HG02678 (cell line): ENCODE results near the gene HMMR.
A peak's percentile ranks its signal among the peaks of the same experiment; 100 is the strongest.

Experiments used
- ATAC-seq: cut with Tn5 transposase; IDR thresholded peaks from one replicate; pipeline ENCODE4 v1.9.1; 2021; ENCODE audit warnings: mild to moderate bottlenecking, moderate library complexity; ENCODE audit not compliant: unreplicated experiment

Gene HMMR

DNA sequence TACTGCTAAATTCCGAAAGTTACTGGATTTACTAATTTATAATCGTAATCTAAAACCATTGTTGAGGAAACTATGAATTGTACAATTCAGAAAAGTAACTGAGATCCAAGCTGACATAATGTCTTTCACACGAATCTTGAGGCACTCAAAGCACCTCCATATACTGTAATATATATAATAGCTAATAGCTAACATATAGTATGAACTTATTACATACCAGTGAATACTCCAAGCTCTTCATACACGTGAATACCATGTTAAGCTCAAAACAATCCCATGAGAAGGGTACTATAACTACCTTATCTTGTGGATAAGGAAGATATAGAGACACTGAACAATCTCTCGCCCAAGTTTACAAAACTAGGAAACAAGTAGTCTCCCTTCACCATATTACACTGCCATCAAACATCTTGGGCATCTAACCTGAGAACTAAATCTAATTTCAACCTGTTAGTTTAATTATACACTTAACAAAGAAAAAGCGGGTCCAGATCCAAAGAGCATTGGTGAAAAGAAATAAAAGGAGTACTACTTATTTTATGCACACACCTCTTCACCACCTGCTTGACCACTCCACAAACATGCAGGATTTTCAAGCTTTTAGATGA is 1.6 kb upstream of the HMMR start:
- no peak for ATAC-seq

DNA sequence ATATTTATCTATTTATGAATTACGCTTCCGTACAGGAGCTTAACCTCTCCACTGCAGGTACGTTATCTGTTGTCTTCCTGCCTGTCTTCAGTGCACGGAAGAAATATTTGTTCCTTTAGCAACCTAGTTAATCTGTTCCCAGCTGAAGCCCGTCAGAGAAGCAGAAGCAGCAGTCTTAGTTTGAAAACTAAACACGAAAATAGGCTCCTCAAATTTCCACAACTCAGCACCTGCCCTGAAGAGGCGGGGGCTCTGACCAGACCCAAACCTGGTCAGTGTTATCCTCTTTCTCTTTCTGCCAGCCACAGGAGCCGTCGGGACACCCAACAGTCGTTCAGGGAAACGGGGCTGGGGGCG is 992 bp upstream of the HMMR start:
- ATAC-seq = peak; percentile 4

DNA sequence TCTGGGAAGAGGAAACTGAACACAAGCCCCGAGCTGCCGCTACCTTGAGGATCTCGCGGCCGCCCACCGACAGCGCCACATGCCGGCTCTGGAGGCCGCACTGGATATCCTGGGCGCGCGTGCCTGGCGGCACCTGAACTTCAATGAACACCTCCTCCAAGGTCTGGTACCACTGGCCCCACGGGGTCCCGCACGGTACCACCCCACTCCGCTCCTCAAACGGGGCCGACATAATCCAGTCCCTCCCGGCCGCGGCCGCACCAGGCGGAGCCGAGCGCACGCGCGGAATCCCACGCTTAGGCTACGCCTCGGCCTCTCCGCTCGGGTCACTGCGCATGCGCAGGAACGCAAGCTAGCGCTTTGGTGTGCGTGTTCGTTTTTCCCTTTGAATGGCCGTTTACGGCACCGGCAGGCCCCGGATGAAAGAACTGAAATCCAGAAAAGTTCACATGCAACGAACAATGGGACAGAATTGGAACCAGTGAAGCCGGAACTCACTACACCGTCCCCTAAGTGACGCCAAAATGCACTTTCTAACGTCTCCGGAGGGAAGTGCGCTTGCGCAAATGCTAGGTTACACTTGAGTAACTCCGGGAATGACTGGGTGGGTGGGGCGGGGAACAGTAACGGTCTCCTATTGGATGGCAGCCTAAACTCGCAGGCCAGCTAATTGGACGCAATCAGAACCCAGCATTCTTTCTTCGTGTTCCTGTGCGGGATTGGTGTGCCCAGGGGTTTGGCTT is 442 bp upstream of the HMMR start, which contains the start of gene NUDCD2:
TSS of gene NUDCD2 (minus strand) at position 284 of the 743 bp plus-strand sequence. CDS start at position 232, 52 bp downstream.
- peak; percentile 81 for ATAC-seq

DNA sequence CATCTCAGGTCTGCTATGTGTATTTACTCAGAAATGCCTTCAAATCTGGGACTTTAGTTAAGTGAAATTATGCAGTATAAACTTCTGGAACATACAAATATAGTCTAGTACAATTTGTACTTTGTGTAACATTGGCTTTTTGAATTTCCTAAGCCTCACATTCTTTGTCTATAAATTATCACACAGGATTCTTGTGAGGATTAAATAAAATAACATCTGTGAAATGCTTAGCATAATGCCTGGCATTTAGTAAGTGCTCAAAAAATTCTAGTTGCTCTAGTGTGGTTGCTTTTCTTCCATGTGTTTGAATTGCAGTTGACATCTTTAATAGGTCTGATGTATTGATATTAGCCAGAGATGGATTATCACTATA is 2.6 kb downstream of the HMMR start:
- ATAC-seq = no peak

DNA sequence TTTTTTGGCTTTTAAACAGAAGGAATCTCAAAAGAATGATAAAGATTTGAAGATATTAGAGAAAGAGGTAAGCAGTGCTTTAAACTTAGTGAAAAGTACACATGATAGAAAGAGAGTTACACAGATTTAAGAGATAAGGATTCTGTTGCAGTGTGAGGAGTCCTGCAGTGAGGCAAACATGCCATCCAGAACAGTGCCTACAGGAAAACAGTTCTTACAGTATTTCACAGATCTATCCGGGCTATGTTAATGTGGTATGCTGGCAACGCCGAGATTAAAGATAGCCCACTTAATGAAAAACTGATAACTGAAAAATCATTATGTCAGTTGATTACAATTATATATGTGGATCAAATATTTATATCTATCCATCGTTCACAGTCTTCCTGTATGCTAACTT is 7.2 kb downstream of the HMMR start:
- ATAC-seq = no peak

DNA sequence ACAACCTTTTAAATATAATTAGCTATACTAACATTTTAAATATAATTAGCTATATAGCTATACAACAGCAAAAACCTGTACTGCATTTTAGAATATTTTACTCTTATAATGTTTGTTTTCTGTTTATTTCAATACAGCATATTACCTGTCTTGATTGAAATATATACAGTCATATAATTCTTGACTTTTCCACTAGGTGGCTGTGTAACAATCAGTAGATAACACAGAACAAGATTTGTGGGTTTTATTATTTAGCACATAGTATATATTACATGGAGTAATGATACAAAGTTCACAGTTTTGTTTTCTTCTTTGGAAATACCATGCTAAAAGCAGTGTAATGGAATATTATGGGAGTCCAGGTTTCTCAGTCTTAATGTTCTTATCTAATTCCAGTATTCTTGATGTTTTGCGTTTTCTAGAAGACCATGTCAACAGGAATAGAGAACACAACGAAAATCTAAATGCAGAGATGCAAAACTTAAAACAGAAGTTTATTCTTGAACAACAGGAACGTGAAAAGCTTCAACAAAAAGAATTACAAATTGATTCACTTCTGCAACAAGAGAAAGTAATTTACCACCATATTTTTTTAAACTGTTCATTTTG is 13.3 kb downstream of the HMMR start:
- ATAC-seq = peak; percentile 83

DNA sequence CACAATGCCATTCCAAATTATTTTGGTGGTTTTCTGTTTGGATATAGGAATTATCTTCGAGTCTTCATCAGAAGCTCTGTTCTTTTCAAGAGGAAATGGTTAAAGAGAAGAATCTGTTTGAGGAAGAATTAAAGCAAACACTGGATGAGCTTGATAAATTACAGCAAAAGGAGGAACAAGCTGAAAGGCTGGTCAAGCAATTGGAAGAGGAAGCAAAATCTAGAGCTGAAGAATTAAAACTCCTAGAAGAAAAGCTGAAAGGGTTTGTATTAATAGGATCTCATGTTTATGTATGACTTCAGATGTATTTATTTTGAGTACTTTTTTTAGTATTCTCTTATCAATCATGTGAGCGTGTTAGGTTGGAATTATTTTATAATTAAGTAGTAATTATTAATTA is 15.0 kb downstream of the HMMR start:
- ATAC-seq = no peak

DNA sequence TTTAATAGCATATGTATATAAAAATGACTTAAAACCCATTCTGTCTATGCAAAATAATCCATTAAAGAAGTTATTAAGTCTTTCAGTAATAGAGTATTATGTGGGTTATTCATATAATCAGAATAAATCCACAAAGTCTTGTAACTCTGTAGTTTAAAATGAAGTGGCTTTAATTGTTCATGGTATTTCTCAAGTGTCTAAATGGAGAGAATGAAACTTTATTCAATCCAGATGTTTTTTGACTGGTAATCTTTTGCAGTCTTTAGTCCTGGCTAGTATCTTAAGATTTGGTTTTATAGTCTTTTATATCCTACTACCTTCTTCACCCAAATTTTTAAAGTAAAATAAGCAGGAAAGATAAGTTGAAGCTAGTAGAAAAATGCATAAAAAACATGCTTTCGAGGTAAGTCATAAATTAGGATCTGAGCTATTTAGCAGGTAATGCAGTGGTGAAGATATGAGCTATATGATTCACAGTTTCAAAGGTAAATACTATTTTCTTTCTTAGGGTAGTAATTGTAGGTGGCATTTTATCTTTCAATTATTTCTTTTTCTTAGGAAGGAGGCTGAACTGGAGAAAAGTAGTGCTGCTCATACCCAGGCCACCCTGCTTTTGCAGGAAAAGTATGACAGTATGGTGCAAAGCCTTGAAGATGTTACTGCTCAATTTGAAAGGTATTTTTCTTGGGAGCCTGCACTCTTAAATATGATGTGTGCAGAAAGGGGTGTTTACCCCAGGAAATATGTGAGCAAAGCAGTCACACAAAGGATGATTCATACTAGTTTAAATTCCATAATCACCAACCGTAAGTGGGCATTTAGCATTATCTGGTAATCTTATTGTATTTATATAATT is 17.9 kb downstream of the HMMR start:
- no peak for ATAC-seq

DNA sequence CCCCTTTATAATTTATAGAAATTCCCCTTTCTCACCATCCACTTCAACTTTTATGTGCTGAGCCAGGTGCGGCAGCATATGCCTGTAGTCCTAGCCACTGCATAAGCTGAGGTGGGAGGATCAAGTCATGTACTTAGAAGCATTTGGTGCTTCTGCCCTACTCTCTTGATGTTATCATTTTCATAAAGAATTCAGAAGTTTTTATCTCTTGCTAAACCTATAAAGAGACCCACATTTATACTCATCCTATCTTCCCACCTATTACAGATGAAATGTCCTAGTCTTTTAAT is 18.5 kb downstream of the HMMR start:
- no peak for ATAC-seq

DNA sequence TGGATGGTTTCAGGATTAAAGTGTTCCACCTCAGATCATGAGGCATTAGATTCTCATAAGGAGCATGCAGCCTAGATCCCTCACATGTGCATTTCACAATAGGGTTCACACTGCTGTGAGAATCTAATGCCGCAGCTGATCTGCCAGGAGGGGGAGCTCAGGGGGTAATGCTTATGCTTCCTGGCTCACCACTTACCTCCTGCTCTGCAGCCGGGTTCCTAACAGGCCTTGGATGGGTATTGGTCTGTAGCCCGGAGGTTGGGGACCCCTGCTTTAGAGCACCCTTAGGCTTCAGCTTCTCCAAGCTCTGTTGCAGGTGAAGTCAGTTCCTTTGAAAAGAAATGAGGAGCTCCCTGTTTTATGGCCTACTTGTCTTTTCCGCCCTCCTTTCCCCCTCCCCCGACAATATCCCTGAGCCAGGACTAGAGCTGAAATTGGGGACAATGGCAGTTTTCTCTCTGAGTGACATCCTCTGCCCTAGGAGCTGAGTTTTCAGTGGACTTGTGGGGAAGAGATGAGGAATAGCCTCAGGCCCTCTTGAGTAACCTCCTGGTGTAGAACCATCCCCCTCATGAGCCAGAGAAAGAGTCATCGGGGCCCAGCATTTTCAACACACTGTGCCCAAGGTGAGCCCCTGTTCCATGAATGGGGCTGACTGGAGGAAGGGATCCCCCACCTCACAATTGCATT is 28.8 kb downstream of the HMMR start:
- ATAC-seq = no peak

DNA sequence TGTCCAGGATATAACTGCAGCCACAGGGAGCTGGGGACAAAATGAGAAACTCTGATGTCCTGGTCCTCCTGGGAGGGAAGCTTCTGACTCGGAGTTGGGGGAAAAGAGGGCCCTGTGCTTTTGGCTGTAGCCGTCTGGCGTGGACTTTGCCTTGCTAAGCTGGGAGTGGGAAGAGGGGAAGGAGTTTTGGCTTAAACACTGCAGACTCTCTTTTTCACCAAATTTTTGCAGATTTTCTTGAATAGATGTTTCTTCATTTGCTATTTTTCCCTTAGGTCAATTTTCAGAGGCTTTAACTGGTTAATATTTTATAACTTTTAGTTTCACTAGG is 29.3 kb downstream of the HMMR start:
- ATAC-seq = no peak

DNA sequence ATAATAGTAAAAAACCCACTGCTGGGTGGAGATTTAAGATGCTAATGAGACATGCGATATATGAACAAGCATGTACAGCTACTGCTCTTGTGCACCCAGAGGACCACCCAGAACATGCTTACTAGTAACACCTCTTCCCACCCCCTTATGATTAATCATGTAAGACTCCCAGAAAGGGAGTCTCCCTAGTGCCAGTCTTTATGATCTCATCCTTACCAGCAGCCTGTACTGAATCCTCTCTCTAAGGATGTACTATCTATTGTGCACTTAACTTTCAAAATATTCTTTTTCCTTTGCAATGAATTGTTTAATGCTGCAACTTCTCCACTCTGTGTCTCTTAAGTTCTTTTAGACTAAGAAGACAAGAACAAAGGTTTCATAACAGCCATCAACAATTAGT is 35.9 kb downstream of the HMMR start:
- ATAC-seq = no peak

DNA sequence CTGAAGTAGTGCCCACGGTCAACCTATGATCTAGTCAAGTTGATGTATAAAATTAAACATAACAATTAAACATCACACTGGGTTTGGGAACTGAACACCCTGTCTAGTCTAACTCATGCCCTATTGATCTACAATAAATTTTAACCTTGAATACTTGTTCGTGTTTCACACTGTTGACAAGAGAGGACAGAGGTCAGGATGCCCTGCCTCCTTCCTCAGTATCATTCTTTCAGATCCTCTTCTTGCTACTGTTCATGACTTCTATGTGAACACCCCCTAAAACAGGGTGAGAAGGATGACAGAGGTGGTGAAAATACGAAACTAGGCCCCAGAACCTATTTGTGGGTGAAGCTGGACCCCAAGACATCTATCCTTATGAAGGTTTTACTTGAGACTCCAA is 36.9 kb downstream of the HMMR start:
- ATAC-seq = no peak

DNA sequence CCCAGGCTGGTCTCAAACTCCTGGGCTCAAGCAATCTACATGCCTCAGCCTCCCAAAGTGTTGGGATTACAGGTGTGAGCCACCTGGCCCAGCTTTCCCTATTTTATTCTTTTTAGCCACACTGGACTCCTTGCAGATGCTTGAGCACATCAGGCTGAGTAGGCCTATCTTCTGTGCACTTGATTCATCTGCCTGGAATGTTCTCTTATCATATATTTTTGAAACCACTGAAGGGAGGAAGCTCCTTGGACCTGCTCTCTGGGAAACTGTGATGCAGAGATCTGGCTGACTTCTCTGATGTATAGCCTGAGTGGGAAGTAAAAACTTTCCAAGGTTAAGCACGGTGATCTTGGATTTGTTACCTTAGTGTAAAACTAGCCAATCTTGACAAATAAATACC is 38.5 kb downstream of the HMMR start:
- ATAC-seq = no peak

DNA sequence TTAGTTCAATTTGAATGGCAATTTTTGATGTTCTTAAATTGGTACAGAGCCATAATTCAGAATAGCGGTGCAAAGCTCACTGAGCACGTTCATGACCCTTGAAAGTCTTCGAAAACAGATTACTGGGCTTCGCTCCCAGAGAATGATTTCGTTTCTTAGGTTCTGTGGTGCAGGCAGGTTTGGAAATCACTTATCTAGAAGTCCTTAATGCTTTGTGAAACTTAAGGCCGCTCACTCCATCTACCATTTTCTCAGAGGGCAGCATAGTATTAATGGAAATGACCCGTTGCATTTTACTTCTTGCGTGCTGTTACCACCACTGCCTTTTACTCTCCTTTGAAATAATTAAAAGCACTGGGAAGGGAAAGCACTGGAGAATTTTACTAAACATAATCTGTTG is 42.1 kb downstream of the HMMR start:
- ATAC-seq = no peak

DNA sequence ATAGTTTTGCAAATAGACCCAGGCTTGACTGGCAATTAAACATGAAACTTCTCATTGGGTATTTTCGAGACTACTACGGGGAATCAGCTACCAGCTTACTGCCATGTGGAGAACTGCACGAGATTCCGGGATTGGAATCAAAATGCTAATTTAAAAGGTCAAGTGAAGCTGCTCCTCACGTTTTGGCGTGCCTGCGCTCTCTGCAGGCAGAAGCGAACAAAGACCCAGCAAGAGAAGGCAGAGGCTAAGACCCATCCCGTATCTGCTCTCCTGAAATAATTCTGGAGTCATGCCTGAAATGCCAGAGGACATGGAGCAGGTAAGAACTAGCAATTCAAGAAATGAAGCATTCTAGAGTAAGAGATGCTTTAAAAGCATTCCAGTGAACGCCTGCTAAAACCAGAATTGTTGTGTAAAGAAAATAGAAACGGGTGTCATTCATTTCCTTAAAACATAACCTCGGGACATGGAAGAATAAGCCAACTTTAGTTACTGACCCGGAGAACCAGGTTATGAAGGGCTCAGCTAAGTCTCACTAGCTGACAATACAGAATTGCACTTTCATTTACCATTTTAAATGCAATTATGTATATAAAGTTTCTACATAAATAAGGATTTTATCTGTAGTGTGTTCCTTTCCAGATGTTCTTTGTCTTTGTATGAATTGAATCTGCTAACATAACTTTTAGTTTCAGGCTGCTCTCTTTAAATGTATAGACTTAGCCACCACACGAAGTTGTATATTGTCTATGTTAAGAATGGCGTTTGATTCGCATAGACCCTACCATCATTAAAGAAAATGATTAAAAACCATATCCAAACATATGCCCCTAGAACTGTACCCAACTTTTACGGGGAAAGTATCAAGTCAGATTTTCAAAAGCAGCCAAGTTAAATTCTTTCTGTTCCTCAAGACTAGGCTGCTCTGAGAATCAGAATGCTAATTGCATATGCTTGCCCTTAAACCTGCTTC is 43.0 kb downstream of the HMMR start:
- ATAC-seq = peak; percentile 5

DNA sequence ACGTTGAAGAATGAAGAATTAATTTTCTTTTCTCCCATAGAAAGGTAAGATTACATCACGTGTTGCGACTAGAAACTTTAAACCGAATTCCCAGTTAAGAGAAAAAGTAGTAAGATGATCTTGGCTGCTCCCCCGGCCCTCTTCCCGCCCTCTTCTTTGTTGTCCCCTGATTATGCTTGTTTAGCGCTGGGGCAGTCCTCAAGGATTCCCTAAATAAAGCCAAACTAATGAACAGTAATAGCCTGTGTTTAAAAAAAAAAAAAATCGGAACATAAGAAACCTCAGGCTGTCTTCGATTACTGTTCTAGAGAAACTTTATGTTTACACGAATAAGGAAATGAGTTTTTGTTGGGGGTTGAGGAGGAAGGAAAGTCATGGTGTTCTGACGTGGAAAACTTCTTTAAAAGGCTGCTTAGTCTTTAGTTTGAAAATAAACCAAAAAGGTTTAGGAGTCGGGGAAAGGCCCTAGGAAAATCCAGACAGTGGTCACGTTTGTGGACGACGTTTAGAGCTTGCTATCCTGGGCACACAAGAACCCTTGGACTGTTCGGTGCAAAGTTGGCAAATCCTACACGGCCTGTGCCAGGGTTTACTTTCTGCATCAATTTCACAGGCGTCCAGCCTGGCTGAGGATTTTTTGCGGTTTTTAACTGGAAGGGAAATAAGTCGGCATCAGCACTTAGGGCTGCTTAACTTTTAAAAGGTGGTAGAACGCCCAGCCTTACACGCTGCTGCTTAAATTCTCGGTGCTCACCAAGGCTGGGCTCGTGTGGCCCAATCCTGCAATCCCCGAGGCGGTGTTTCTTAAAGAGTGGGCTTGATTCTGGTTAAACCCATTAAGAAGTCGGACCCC is 43.9 kb downstream of the HMMR start:
- ATAC-seq = no peak

DNA sequence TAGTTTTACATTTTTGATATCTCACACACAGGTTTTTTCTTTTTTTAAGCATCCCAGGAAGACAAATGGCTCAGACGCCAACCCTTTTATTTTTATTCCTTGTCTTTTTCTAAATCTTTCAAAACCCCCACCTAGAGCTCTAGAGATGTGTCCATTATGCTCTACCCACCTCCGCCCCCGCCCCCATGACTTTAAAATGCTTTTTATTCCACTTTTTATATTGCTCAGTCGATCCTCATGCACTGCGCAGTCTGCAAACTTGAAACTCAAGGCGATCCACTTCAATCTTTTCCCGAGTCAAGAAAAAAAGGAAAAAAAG is 44.6 kb downstream of the HMMR start:
- no peak for ATAC-seq

DNA sequence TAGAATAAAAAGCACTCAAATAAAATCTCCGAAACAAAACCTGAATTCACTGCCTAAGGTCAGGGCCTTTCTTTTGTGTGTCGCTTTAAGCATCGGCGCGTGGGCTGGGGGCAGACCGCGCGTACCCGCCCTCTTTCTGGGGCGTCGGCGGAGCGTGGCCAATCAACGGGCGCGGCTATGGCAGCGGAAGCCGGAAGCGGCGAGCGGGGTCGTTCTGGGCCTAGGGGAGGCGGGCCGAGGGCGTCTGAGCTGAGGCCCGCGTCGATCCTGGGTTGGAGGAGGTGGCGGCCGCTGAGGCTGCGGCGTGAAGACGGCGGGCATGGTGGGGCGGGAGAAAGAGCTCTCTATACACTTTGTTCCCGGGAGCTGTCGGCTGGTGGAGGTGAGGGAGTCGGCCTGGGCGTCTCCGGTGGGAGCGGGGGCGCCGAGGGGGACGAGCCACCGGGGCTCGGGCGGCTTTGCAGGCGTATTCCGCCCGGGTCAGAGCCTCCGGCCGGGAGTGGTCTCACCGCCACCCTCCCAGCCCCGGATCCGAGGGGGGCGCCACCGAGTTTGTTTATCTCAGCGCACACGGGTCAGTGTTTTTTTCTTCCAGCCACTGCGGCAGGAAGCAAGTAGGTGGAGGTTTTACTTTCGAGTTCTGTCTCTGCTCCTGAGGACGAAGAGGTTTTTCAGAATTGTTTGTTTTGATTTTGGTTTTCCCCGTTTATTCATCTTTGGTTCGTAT is 45.1 kb downstream of the HMMR start, which contains the start of gene MAT2B:
TSS of gene MAT2B (plus strand) at position 252 of the 727 bp plus-strand sequence. CDS start at position 320, 68 bp downstream.
- peak; percentile 87 for ATAC-seq
